ENCODE results near the gene DNHD1. TPM values are rescaled to one million over a fixed set of nuclear protein-coding genes. Genes with fewer than 3 reads are reported as not detected.

Gene DNHD1
- total RNA-seq, 1 donor from 2014 or later = 4.4 TPM

- Histone ChIP-seq H3K9me3 (replicated peaks) (no peaks in the 10 kb centered on the region), H3K4me3 (no peak overlapping the region), H3K27me3 (ENCODE audit: low read depth) (no peaks in the 10 kb centered on the region), H3K36me3 (no peaks in the 10 kb centered on the region), H3K4me1 (peaks cover 24% of the 10 kb centered on the region), H3K27ac (replicated peaks) (peak overlapping the region; percentile 9)
- intact Hi-C loops (cut with micrococcal nuclease) = no loop called here
- TF ChIP-seq CTCF (IDR thresholded peaks at IDR 0.05; ENCODE audit: borderline replicate concordance) = no peak
- peak; percentile 57 for DNase-seq
Measured at GRCh38 chr11:6557761-6558674, 60.9 kb downstream of the DNHD1 start.

- intact Hi-C loops (cut with micrococcal nuclease) = no loop called here
- Histone ChIP-seq H3K27ac (replicated peaks) (no peak overlapping the region), H3K4me1 (peaks cover 24% of the 10 kb centered on the region), H3K9me3 (replicated peaks) (no peaks in the 10 kb centered on the region), H3K27me3 (ENCODE audit: low read depth) (no peaks in the 10 kb centered on the region), H3K36me3 (no peaks in the 10 kb centered on the region), H3K4me3 (no peak overlapping the region)
- no peak for DNase-seq
- TF ChIP-seq CTCF (IDR thresholded peaks at IDR 0.05; ENCODE audit: borderline replicate concordance) = no peak
Measured at GRCh38 chr11:6559369-6559768, 62.3 kb downstream of the DNHD1 start.

- H3K36me3 ChIP-seq = no peaks in the 10 kb centered on the region
- TF ChIP-seq CTCF (IDR thresholded peaks at IDR 0.05; ENCODE audit: borderline replicate concordance) = no peak
- peaks cover 27% of the 10 kb centered on the region for H3K4me1 ChIP-seq
- H3K27ac ChIP-seq (replicated peaks) = no peak overlapping the region
- no peaks in the 10 kb centered on the region for H3K27me3 ChIP-seq (ENCODE audit: low read depth)
- intact Hi-C loops (cut with micrococcal nuclease) = no loop called here
- DNase-seq = no peak
- no peak overlapping the region for H3K4me3 ChIP-seq
- no peaks in the 10 kb centered on the region for H3K9me3 ChIP-seq (replicated peaks)
Measured at GRCh38 chr11:6561288-6561687, 64.2 kb downstream of the DNHD1 start.

- Histone ChIP-seq H3K36me3 (no peaks in the 10 kb centered on the region), H3K4me1 (peaks cover 39% of the 10 kb centered on the region), H3K9me3 (replicated peaks) (no peaks in the 10 kb centered on the region), H3K27ac (replicated peaks) (no peak overlapping the region), H3K27me3 (ENCODE audit: low read depth) (no peaks in the 10 kb centered on the region), H3K4me3 (no peak overlapping the region)
- TF ChIP-seq CTCF (IDR thresholded peaks at IDR 0.05; ENCODE audit: borderline replicate concordance) = no peak
- DNase-seq = no peak
- intact Hi-C loops (cut with micrococcal nuclease) = no loop called here
Measured at GRCh38 chr11:6563121-6563619, 66.1 kb downstream of the DNHD1 start.

- Histone ChIP-seq H3K4me3 (no peak overlapping the region), H3K27ac (replicated peaks) (no peak overlapping the region), H3K9me3 (replicated peaks) (no peaks in the 10 kb centered on the region), H3K36me3 (no peaks in the 10 kb centered on the region), H3K4me1 (peaks cover 39% of the 10 kb centered on the region), H3K27me3 (ENCODE audit: low read depth) (no peaks in the 10 kb centered on the region)
- intact Hi-C loops (cut with micrococcal nuclease) = no loop called here
- no peak for DNase-seq
- no peak for TF ChIP-seq CTCF (IDR thresholded peaks at IDR 0.05; ENCODE audit: borderline replicate concordance)
Measured at GRCh38 chr11:6563667-6564066, 66.6 kb downstream of the DNHD1 start.
